Femur (tissue), 1 donor: ENCODE measurements around the gene ABLIM1.

Source experiments
- DNase-seq: peaks from one replicate; pipeline ENCODE4 v3.0.0-alpha.2; 2017

The ABLIM1 gene

GRCh38 chr10:114678820-114679219 is 20.7 kb upstream of the ABLIM1 start:
- no peak for DNase-seq

GRCh38 chr10:114678336-114678735 is 20.3 kb upstream of the ABLIM1 start:
- DNase-seq = no peak

GRCh38 chr10:114674346-114674745 is 16.3 kb upstream of the ABLIM1 start:
- DNase-seq = no peak

GRCh38 chr10:114669648-114670047 is 11.6 kb upstream of the ABLIM1 start:
- DNase-seq = no peak

GRCh38 chr10:114668375-114669080 is 10.5 kb upstream of the ABLIM1 start:
- no peak for DNase-seq

GRCh38 chr10:114665873-114666272 is 7.8 kb upstream of the ABLIM1 start:
- DNase-seq = no peak

- no peak for DNase-seq
These were observed 7.3 kb upstream of the ABLIM1 start for GRCh38 chr10:114665406-114665805.

- no peak for DNase-seq
These were observed 6.1 kb upstream of the ABLIM1 start for GRCh38 chr10:114664127-114664526.

GRCh38 chr10:114663626-114664025 is 5.6 kb upstream of the ABLIM1 start:
- peak; percentile 44 for DNase-seq

- no peak for DNase-seq
These were observed 4.7 kb upstream of the ABLIM1 start for GRCh38 chr10:114662646-114663217.

GRCh38 chr10:114661212-114661880 is 3.3 kb upstream of the ABLIM1 start:
- DNase-seq = no peak

GRCh38 chr10:114655671-114656070 is 2.4 kb downstream of the ABLIM1 start:
- no peak for DNase-seq

GRCh38 chr10:114654822-114655575 is 3.1 kb downstream of the ABLIM1 start:
- DNase-seq = no peak

GRCh38 chr10:114653926-114654325 is 4.1 kb downstream of the ABLIM1 start:
- DNase-seq = no peak

- DNase-seq = no peak
These were observed 5.4 kb downstream of the ABLIM1 start for GRCh38 chr10:114652402-114653368.

- DNase-seq = no peak
These were observed 7.2 kb downstream of the ABLIM1 start for GRCh38 chr10:114650831-114651230.

- no peak for DNase-seq
These were observed 7.8 kb downstream of the ABLIM1 start for GRCh38 chr10:114650266-114650665.

- no peak for DNase-seq
These were observed 8.7 kb downstream of the ABLIM1 start for GRCh38 chr10:114649217-114649903.

GRCh38 chr10:114648368-114648767 is 9.7 kb downstream of the ABLIM1 start:
- DNase-seq = no peak

GRCh38 chr10:114647545-114648138 is 10.4 kb downstream of the ABLIM1 start:
- no peak for DNase-seq

- DNase-seq = no peak
These were observed 11.6 kb downstream of the ABLIM1 start for GRCh38 chr10:114646426-114646825.
